CD4-positive, alpha-beta T cell treated with Interferon alpha-2 for 1 hour (primary cell): ENCODE results near the gene HOXD12.

Source experiments
- DNase-seq, 2 donors: peaks; one replicate each; pipeline ENCODE4 v3.0.0-alpha.2; 2020 to 2022

The HOXD12 gene

DNA sequence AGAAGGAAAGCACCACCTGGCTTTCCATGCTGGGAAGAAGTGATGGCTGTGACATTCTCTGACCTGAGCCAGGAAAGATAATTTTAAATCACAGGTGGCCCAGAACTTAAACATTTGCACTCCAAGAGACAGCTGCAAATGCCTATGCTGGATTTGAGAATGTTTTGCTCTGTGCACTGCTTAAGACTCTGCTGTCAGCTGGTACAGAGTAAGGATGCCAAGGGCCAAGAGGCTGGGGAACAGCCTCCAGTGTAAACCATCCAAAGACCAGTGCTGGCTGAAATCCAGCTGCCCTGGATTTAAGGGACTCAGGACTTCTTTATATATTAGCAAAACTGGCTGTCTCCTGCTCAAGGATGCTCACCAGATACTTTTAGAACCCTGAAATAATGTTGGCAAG, 33.8 kb downstream of the HOXD12 start:
- no peak for DNase-seq

DNA sequence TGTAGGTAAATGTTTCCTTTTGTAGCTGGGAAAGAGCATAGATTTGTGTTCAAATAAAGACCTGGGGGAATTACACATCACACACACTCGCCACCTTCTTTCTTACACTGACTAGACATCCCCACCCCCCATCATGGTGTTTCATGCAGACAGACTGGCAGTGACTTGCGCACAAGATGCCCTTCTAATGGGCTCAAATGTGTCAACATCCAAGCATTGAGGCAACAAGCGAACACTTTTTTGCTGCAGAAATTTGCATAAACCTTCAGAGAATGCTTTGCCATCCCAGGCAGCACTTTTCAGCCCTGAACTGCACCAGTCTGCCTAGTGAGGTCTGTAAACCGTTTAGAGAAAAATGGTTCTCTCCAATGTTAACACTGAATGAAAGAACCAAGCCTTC, 34.4 kb downstream of the HOXD12 start:
- DNase-seq = no peak

DNA sequence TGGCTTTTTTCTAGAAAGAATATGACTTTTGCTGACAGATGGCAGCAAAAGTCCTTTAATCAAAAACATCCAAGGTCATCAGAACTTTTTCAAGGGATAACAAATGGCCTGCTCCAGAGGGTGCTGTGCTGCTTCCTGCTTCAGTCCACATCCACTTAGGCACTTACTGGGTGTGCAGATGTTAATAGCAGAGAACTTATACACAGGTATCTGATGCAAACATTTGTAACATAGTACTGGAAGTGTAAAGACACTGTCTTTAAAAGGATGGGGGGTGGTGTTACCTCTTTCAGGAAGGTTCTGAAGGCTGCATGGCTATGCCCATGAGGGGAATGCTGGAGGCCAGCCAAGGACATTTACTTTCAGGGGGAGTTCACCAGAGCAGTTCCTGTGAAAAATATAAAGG, 35.4 kb downstream of the HOXD12 start:
- no peak for DNase-seq

GRCh38 chr2:176136374-176137251, 37.0 kb downstream of the HOXD12 start:
- DNase-seq = no peak

DNA sequence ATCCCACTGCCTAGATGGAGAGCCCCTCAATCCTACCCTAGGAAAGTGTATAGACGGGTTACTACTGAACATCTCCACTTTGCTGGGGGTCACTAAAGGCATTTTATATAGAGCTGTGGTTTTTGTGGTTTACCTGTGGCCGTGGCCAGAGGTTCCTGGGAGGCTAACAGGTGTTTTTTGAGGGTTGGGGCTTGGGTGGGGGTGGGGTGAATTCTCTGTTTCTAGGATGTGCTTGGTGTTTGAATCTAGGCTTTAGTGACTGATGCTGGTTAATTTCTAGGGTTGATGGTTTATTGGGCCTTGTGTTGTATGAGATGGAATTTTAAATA, 37.6 kb downstream of the HOXD12 start:
- DNase-seq = no peak

DNA sequence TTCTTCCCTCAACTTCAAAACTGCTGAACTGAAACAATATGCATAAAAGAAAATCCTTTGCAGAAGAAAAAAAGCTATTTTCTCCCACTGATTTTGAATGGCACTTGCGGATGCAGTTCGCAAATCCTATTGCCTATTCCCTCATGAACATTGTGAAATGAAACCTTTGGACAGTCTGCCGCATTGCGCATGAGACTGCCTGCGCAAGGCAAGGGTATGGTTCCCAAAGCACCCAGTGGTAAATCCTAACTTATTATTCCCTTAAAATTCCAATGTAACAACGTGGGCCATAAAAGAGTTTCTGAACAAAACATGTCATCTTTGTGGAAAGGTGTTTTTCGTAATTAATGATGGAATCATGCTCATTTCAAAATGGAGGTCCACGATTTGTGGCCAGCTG, 38.3 kb downstream of the HOXD12 start:
- DNase-seq = no peak

DNA sequence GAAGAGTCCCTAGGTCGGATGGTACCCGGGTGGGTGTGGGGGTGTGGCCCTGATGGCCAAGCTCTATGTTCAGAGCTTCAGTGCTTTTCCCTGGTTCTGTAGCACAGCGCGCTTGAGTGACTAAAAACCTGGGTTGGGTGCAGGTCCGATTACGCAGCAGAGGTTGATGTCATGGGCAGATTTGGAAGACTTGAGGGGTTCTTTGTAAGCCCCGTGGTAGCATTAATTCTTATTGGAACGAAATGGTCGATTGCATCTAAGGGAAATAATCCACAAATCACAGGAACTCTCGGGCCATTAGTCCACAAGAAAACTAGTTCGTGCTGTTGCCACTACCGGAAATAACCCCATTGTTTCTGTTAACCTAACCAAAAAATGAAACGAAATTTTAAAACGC, 38.9 kb downstream of the HOXD12 start:
- no peak for DNase-seq

GRCh38 chr2:176138923-176139660, 39.5 kb downstream of the HOXD12 start:
- DNase-seq = no peak

GRCh38 chr2:176139661-176140512, 40.3 kb downstream of the HOXD12 start:
- DNase-seq = no peak

DNA sequence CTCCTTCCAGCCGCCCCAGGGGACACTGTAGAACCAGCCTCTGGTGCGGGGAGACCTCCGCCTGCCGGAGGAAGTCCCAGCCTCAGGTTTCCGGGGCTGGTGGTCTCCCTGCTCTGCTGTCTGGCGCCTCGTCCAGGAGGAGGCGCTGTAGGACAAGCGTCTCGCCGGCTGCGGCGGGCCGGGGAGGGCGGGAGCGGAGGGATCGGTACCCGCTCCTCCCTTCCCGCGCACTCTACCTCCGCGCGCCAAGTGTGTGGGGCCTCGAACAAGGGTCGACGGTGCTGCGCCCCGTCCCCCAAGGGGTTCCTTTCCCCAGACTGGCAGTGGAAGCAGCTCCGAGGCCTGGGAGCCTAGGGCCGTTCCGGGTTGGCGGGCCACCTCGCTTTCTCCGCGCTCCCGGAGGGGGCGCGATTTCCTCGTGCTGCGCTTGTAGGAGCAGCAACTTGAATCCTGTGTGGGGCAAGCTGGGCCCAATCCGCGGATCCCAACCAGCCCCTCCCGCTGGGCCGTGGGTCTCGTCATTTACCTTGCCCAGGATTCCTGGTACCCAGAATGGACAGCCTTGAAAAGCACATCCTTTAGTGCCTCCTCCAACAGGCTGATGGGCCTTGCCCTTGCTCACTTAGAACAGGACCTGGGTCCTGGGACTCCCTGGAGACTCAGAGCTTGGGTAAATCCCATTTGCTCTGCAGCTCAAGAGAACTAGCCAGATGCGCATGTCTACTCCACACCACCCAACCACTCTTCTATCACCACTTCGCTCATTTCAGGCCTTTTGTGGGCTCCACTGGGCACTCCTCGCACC, 41.1 kb downstream of the HOXD12 start:
- peak; percentile 47 to 67 for DNase-seq

DNA sequence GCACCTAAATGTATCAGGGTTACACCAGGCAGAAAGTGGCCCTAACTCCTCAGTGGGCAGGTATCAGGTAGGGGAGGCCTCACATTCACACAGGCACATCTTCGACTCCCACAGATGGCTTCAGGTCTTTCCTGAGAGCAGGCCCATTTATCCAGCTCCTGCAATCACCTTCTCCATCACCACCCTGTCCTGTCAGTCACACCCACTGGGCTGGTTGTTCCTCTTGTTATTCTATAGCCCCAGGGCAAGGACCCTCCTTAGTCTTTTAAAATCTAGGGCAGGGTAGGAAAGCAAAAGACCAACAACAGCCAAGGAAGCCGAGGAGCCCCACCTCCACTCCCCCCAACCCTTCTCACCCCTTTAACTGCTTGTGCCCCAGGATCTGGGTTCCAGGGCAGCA, 42.7 kb downstream of the HOXD12 start:
- no peak for DNase-seq

DNA sequence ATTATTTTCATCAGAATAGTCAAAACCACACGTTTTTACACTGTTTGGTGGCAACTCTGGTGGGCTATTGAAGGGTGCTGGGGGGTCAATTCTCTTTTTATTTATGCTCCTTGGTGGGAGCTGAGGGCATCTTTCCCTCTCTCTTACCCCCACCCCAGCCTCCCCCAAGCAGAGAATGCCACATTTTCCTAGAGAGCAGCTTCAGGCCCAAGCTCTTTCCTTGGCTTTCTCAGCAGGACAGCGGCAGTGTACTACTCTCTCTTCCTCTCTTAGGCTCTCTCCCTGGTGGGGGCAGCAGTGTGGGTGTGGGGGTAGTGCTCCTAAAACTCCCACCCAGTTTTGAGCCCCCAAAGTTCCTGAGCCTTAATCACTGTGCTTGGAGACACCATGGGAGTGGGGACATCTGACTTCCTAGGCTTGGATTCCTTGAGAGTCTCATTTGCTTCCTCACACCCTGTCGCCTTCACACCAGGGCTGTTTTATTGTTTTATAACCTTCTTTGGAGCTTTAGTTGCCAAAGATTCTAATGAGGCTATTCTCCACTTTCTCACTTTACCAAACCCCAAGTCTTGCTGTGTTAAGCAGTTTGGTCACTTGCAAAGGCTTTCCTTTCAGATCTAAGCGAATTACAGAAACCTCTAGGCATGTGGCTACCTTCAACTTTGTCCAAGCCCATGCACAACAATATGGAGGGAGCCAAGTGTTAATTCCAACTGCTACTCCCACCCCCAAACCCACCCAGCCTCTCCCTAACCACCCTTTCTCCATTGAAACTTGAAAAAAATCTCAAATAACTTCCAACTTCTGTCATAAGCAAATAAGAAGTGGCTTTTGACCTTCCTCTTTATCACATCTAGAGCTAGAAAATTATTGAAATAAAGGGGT, 45.7 kb downstream of the HOXD12 start:
- DNase-seq = no peak

- DNase-seq = no peak
These were observed 46.5 kb downstream of the HOXD12 start for GRCh38 chr2:176146101-176146500.

GRCh38 chr2:176146645-176147044, 47.0 kb downstream of the HOXD12 start:
- no peak for DNase-seq

GRCh38 chr2:176147210-176147799, 47.7 kb downstream of the HOXD12 start:
- no peak for DNase-seq

GRCh38 chr2:176147800-176148496, 48.4 kb downstream of the HOXD12 start:
- DNase-seq = no peak

- DNase-seq = no peak
These were observed 49.3 kb downstream of the HOXD12 start for GRCh38 chr2:176148751-176149421.

GRCh38 chr2:176149481-176149938, 49.9 kb downstream of the HOXD12 start:
- no peak for DNase-seq

- no peak for DNase-seq
These were observed 50.5 kb downstream of the HOXD12 start for GRCh38 chr2:176149939-176150583.
